Neuron (in vitro differentiated cells): Measurements from ENCODE around the gene PPP1R13L.
"Not testable (repeated sequence)": the region's sequence is repeated elsewhere in the genome, so short reads cannot be mapped to it uniquely, and the experiment has no call there.

Experiments
- H2AFZ ChIP-seq: one replicate; pipeline ENCODE4 v1.6.1; 2013; ENCODE audit warnings: low read depth, mild to moderate bottlenecking, inconsistent platforms, low read length, moderate library complexity
- H3K27me3 ChIP-seq: one replicate; pipeline ENCODE4 v1.6.1; 2013; ENCODE audit warnings: low read length; ENCODE audit not compliant: insufficient read depth
- H3K36me3 ChIP-seq: one replicate; pipeline ENCODE4 v1.6.1; 2013; ENCODE audit warnings: low read length; ENCODE audit not compliant: insufficient read depth
- H3K4me1 ChIP-seq: one replicate; pipeline ENCODE4 v1.6.1; 2013; ENCODE audit warnings: low read length; ENCODE audit not compliant: insufficient read depth
- H3K4me3 ChIP-seq: 2 replicates; pipeline ENCODE4 v1.5.1; 2013; ENCODE audit warnings: mild to moderate bottlenecking, low read length, moderate library complexity
- H3K9me3 ChIP-seq: one replicate; pipeline ENCODE4 v1.6.1; 2013; ENCODE audit warnings: low read length

The PPP1R13L gene

GRCh38 chr19:45423589-45424190 is 18.8 kb upstream of the PPP1R13L start, which contains the start of gene ERCC1:
TSS of gene ERCC1 (minus strand) at chr19:45423917. CDS start at chr19:45423374, 543 bp downstream.
- Histone ChIP-seq H3K36me3 (peaks cover 28% of the 10 kb centered on the region), H3K9me3 (no peaks in the 10 kb centered on the region), H2AFZ (peak within 1 kb of the TSS; percentile 76), H3K4me3 (peak within 1 kb of the TSS; percentile 69), H3K4me1 (peaks cover 17% of the 10 kb centered on the region), H3K27me3 (no peaks in the 10 kb centered on the region)

- H3K4me1 ChIP-seq = peaks cover 13% of the 10 kb centered on the region
Measured at GRCh38 chr19:45423033-45423588, 18.2 kb upstream of the PPP1R13L start.

GRCh38 chr19:45421947-45422498 is 17.2 kb upstream of the PPP1R13L start:
- Histone ChIP-seq H3K9me3 (no peaks in the 10 kb centered on the region), H3K4me3 (no peak overlapping the region), H2AFZ (no peak overlapping the region), H3K36me3 (peaks cover 36% of the 10 kb centered on the region), H3K4me1 (peaks cover 13% of the 10 kb centered on the region), H3K27me3 (no peaks in the 10 kb centered on the region)

More at GRCh38 chr19:45423033-45423588, 18.2 kb upstream of the PPP1R13L start:
- Histone ChIP-seq H3K4me3 (peak overlapping the region; percentile 69), H3K9me3 (no peaks in the 10 kb centered on the region), H2AFZ (peak overlapping the region; percentile 76), H3K36me3 (peaks cover 31% of the 10 kb centered on the region), H3K27me3 (no peaks in the 10 kb centered on the region)

- Histone ChIP-seq H3K4me3 (no peak overlapping the region), H3K27me3 (no peaks in the 10 kb centered on the region), H3K4me1 (peaks cover 13% of the 10 kb centered on the region), H3K36me3 (peaks cover 47% of the 10 kb centered on the region), H3K9me3 (no peaks in the 10 kb centered on the region), H2AFZ (no peak overlapping the region)
Measured at GRCh38 chr19:45420871-45421270, 16.0 kb upstream of the PPP1R13L start.

- H2AFZ ChIP-seq = no peak overlapping the region
- no peaks in the 10 kb centered on the region for H3K9me3 ChIP-seq
- H3K27me3 ChIP-seq = no peaks in the 10 kb centered on the region
- peaks cover 50% of the 10 kb centered on the region for H3K36me3 ChIP-seq
- peaks cover 13% of the 10 kb centered on the region for H3K4me1 ChIP-seq
- no peak overlapping the region for H3K4me3 ChIP-seq
Measured at GRCh38 chr19:45420356-45420755, 15.5 kb upstream of the PPP1R13L start.

- Histone ChIP-seq H2AFZ (no peak overlapping the region), H3K9me3 (no peaks in the 10 kb centered on the region), H3K4me3 (no peak overlapping the region), H3K36me3 (peaks cover 51% of the 10 kb centered on the region), H3K27me3 (no peaks in the 10 kb centered on the region), H3K4me1 (peaks cover 13% of the 10 kb centered on the region)
Measured at GRCh38 chr19:45419895-45420294, 15.0 kb upstream of the PPP1R13L start.

GRCh38 chr19:45419396-45419795 is 14.5 kb upstream of the PPP1R13L start:
- H2AFZ ChIP-seq = no peak overlapping the region
- no peak overlapping the region for H3K4me3 ChIP-seq
- H3K9me3 ChIP-seq = no peaks in the 10 kb centered on the region
- peaks cover 56% of the 10 kb centered on the region for H3K36me3 ChIP-seq
- H3K27me3 ChIP-seq = no peaks in the 10 kb centered on the region
- peaks cover 9% of the 10 kb centered on the region for H3K4me1 ChIP-seq

GRCh38 chr19:45418802-45419201 is 13.9 kb upstream of the PPP1R13L start:
- no peaks in the 10 kb centered on the region for H3K27me3 ChIP-seq
- no peak overlapping the region for H2AFZ ChIP-seq
- no peaks in the 10 kb centered on the region for H3K9me3 ChIP-seq
- H3K4me3 ChIP-seq = no peak overlapping the region
- peaks cover 5% of the 10 kb centered on the region for H3K4me1 ChIP-seq
- H3K36me3 ChIP-seq = peaks cover 61% of the 10 kb centered on the region

- Histone ChIP-seq H3K9me3 (no peaks in the 10 kb centered on the region), H3K36me3 (peaks cover 70% of the 10 kb centered on the region), H3K4me1 (no peaks in the 10 kb centered on the region), H3K4me3 (no peak overlapping the region), H2AFZ (no peak overlapping the region), H3K27me3 (no peaks in the 10 kb centered on the region)
Measured at GRCh38 chr19:45417151-45417550, 12.3 kb upstream of the PPP1R13L start.

GRCh38 chr19:45414468-45414867 is 9.6 kb upstream of the PPP1R13L start:
- peaks cover 55% of the 10 kb centered on the region for H3K36me3 ChIP-seq
- no peak overlapping the region for H2AFZ ChIP-seq
- H3K27me3 ChIP-seq = no peaks in the 10 kb centered on the region
- H3K9me3 ChIP-seq = no peaks in the 10 kb centered on the region
- no peak overlapping the region for H3K4me3 ChIP-seq
- no peaks in the 10 kb centered on the region for H3K4me1 ChIP-seq

- H3K27me3 ChIP-seq = no peaks in the 10 kb centered on the region
- no peak overlapping the region for H2AFZ ChIP-seq
- H3K9me3 ChIP-seq = no peaks in the 10 kb centered on the region
- no peaks in the 10 kb centered on the region for H3K4me1 ChIP-seq
- no peak overlapping the region for H3K4me3 ChIP-seq
- H3K36me3 ChIP-seq = peaks cover 47% of the 10 kb centered on the region
Measured at GRCh38 chr19:45413497-45413896, 8.6 kb upstream of the PPP1R13L start.

- H3K4me1 ChIP-seq, H3K9me3 ChIP-seq, H3K4me3 ChIP-seq, H2AFZ ChIP-seq, H3K27me3 ChIP-seq: not testable (repeated sequence)
- peaks cover 25% of the 10 kb centered on the region for H3K36me3 ChIP-seq
Measured at GRCh38 chr19:45410330-45410729, 5.5 kb upstream of the PPP1R13L start.

- peaks cover 10% of the 10 kb centered on the region for H3K4me1 ChIP-seq
- H3K36me3 ChIP-seq = peaks cover 21% of the 10 kb centered on the region
- H2AFZ ChIP-seq = no peak overlapping the region
Measured at GRCh38 chr19:45409557-45409920, 4.7 kb upstream of the PPP1R13L start.

More at GRCh38 chr19:45409557-45409920, 4.7 kb upstream of the PPP1R13L start:
- Histone ChIP-seq H3K27me3 (no peaks in the 10 kb centered on the region), H3K9me3 (no peaks in the 10 kb centered on the region), H3K4me3 (no peak overlapping the region)
